Common myeloid progenitor, CD34-positive (primary cell): ENCODE measurements around the gene A2ML1.
"Not testable (repeated sequence)": the region's sequence is repeated elsewhere in the genome, so short reads cannot be mapped to it uniquely, and the experiment has no call there.

Experiments
- CTCF ChIA-PET: fragments of 350-600 bp; sonication (Branson Sonifier 250); formaldehyde crosslinking; loops from one replicate; lab custom pipeline; 2021; ENCODE audit warnings: antibody characterized with exemption; lab: Charles Lee
- POLR2A ChIA-PET: fragments of 350-600 bp; sonication (Branson Sonifier 250); formaldehyde crosslinking; loops from one replicate; lab custom pipeline; 2021; ENCODE audit warnings: antibody characterized with exemption; lab: Charles Lee
- DNase-seq, 3 donors: peaks; one replicate each; pipeline versions ENCODE4 v3.0.0 to v3.0.0-alpha.2; 2013
- H3K27ac ChIP-seq, 2 experiments: 1 replicate in 1 of 2; 2 replicates in 1 of 2; pipeline ENCODE4 v1.7.0; 2013; ENCODE audit warnings: inconsistent platforms in 2 of 2, low read length in 2 of 2, mild to moderate bottlenecking in 2 of 2, low read depth in 1 of 2, moderate library complexity in 1 of 2; ENCODE audit not compliant: severe bottlenecking in 2 of 2, insufficient read depth in 1 of 2, poor library complexity in 1 of 2
- H3K27me3 ChIP-seq, 5 experiments: replicated peaks in 2 of 5; 1 replicate in 3 of 5; 2 replicates in 2 of 5; pipeline versions ENCODE4 v1.6.1 to v1.7.0; 2013; ENCODE audit warnings: low read length in 4 of 5, mild to moderate bottlenecking in 2 of 5, moderate library complexity in 2 of 5, inconsistent platforms in 1 of 5; ENCODE audit not compliant: insufficient read depth in 5 of 5, control insufficient read depth in 4 of 5
- H3K36me3 ChIP-seq, 4 experiments: 1 replicate in 2 of 4; 2 replicates in 2 of 4; pipeline versions ENCODE4 v1.6.1 to v1.7.0; 2013; ENCODE audit warnings: low read length in 3 of 4, control low read depth in 1 of 4, mild to moderate bottlenecking in 1 of 4; ENCODE audit not compliant: control insufficient read depth in 4 of 4, insufficient read depth in 4 of 4
- H3K4me1 ChIP-seq, 4 experiments: 1 replicate in 3 of 4; 2 replicates in 1 of 4; pipeline versions ENCODE4 v1.6.1 to v1.7.1; 2013; ENCODE audit warnings: low read length in 3 of 4, mild to moderate bottlenecking in 3 of 4, control low read depth in 1 of 4, inconsistent platforms in 1 of 4, moderate library complexity in 1 of 4; ENCODE audit not compliant: control insufficient read depth in 4 of 4, insufficient read depth in 4 of 4; ENCODE audit errors: control extremely low read depth in 1 of 4
- H3K4me3 ChIP-seq, 7 experiments: 1 replicate in 4 of 7; 2 replicates in 3 of 7; pipeline versions ENCODE4 v1.5.1 to v1.7.0; 2013; ENCODE audit warnings: mild to moderate bottlenecking in 7 of 7, low read length in 6 of 7, moderate library complexity in 6 of 7, inconsistent platforms in 2 of 7, low read depth in 2 of 7, control low read depth in 1 of 7; ENCODE audit not compliant: insufficient read depth in 4 of 7, control insufficient read depth in 1 of 7; ENCODE audit errors: extremely low read depth in 1 of 7
- H3K9me3 ChIP-seq, 5 experiments: 1 replicate in 4 of 5; 2 replicates in 1 of 5; pipeline versions ENCODE4 v1.6.1 to v1.7.1; 2013; ENCODE audit warnings: low read length in 4 of 5, mild to moderate bottlenecking in 2 of 5, inconsistent platforms in 1 of 5, low read depth in 1 of 5, moderate library complexity in 1 of 5; ENCODE audit not compliant: control insufficient read depth in 4 of 5, insufficient read depth in 2 of 5; ENCODE audit errors: control extremely low read depth in 1 of 5
- WGBS: methylation state at CpG from one replicate; pipeline ENCODE4 v1.1.5; 2013; ENCODE audit not compliant: insufficient coverage; 5-methylcytosine and 5-hydroxymethylcytosine counted together

A2ML1 gene

DNA sequence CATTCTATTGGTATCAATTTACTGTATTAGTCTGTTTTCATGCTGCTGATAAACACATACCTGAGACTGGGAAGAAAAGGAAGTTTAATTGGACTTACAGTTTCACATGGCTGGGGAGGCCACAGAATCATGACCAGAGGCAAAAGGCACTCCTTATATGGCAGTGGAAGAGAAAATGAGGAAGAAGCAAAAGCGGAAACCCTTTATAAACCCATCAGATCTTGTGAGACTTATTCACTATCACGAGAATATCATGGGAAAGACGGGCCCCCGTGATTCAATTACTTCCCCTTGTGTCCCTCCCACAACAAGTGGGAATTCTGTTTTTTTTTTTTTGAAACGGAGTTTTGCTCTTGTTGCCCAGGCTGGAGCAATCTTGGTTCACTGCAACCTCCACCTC, 80.3 kb downstream of the A2ML1 start:
- CTCF ChIA-PET, H3K4me3 ChIP-seq, H3K27ac ChIP-seq, H3K36me3 ChIP-seq, POLR2A ChIA-PET: not testable (repeated sequence)
- Histone ChIP-seq H3K4me1 (peaks cover 0 to 19% (median 6%) of the 10 kb centered on the region in 4 experiments), H3K27me3 (peaks cover 0 to 29% (median 11%) of the 10 kb centered on the region in 5 experiments), H3K9me3 (peaks cover 0 to 14% (median 0%) of the 10 kb centered on the region in 5 experiments)
- 3% methylated on average over 4 of the region's 5 CpGs for WGBS
- DNase-seq = peak; percentile 40 to 77 (median 69)

DNA sequence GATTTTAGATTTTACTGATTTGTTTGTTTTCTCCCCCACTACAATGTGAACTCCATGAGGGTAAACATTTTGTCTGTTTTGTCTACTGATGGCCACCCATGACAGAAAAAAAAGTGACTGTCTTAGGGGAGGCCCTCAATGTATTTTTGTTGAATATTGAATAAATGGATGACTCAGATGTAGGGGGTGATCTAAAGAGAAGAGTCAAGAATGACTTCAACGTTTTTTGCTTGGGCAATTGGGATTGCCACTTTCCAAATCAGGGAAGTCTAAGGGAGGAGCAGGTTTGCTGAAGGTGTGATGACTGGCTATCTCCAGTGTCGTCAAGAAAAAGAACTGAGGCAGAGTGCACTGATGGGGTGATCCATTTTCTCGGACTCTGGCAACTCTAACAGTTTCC, 81.2 kb downstream of the A2ML1 start:
- DNase-seq = no peak
- no peak overlapping the region for H3K27ac ChIP-seq
- ChIA-PET CTCF (no interaction called here), POLR2A (no interaction called here)
- peaks cover 0 to 14% (median 0%) of the 10 kb centered on the region in 5 experiments for H3K9me3 ChIP-seq
- H3K4me3 ChIP-seq = no peak overlapping the region
- 83% methylated on average over 2 of the region's 3 CpGs for WGBS
- no peaks in the 10 kb centered on the region for H3K36me3 ChIP-seq
- peaks cover 0 to 19% (median 6%) of the 10 kb centered on the region in 4 experiments for H3K4me1 ChIP-seq
- H3K27me3 ChIP-seq = peaks cover 0 to 31% (median 11%) of the 10 kb centered on the region in 5 experiments

DNA sequence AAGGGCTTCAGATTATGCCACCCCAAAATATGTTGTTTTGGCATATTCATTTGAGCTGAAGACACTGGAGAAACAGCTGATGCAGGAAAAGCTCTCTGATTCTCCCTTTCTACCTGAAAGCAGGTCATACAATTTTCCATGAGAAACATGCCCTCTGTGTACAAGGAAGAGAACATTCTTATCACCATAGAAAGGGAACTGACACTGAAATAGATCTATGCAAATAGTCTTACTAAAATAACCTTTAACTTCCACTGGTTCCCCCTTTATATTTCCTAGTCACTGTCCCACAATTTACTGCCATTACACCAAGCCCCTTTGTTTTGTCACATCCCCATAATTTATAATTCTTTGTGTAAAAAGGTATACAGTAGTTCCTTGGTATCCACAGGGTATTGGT, 82.2 kb downstream of the A2ML1 start:
- peaks cover 0 to 31% (median 11%) of the 10 kb centered on the region in 5 experiments for H3K27me3 ChIP-seq
- H3K4me3 ChIP-seq = no peak overlapping the region
- DNase-seq = no peak
- POLR2A ChIA-PET = no interaction called here
- H3K36me3 ChIP-seq = no peaks in the 10 kb centered on the region
- CTCF ChIA-PET = interaction anchor here (1.5 kb wide), 1 partner anchor 145 kb away, joined by 3 read pairs; no protein-coding TSS in a partner anchor
- H3K27ac ChIP-seq = no peak overlapping the region
- peaks cover 0 to 19% (median 6%) of the 10 kb centered on the region in 4 experiments for H3K4me1 ChIP-seq
- peaks cover 0 to 11% (median 0%) of the 10 kb centered on the region in 5 experiments for H3K9me3 ChIP-seq

DNA sequence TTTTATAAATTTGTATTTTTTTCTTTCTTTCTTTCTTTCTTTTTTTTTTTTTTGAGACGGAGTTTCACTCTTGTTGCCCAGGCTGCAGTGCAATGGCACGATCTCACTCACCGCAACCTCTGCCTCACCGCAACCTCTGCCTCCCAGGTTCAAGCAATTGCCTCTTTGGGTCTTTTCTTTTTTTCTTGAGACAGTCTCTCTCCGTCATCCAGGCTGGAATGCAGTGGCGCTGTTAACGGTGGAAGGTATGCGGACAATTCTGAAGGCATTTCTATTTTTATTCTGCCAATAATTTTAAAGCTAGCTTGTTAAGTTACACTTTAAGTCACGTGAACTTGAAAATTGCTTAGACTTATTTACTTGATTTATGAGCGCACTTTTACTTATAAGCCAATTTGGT, 83.1 kb downstream of the A2ML1 start:
- Histone ChIP-seq H3K9me3 (peaks cover 0 to 11% (median 0%) of the 10 kb centered on the region in 5 experiments), H3K36me3 (no peaks in the 10 kb centered on the region), H3K4me1 (peaks cover 0 to 19% (median 6%) of the 10 kb centered on the region in 4 experiments), H3K4me3 (no peak overlapping the region), H3K27ac (no peak overlapping the region), H3K27me3 (peaks cover 0 to 31% (median 11%) of the 10 kb centered on the region in 5 experiments)
- 100% methylated on average over 1 of the region's 10 CpGs for WGBS
- POLR2A ChIA-PET = no interaction called here
- CTCF ChIA-PET = interaction anchor here (1.5 kb wide), 1 partner anchor 144 kb away, joined by 3 read pairs; no protein-coding TSS in a partner anchor
- no peak for DNase-seq

DNA sequence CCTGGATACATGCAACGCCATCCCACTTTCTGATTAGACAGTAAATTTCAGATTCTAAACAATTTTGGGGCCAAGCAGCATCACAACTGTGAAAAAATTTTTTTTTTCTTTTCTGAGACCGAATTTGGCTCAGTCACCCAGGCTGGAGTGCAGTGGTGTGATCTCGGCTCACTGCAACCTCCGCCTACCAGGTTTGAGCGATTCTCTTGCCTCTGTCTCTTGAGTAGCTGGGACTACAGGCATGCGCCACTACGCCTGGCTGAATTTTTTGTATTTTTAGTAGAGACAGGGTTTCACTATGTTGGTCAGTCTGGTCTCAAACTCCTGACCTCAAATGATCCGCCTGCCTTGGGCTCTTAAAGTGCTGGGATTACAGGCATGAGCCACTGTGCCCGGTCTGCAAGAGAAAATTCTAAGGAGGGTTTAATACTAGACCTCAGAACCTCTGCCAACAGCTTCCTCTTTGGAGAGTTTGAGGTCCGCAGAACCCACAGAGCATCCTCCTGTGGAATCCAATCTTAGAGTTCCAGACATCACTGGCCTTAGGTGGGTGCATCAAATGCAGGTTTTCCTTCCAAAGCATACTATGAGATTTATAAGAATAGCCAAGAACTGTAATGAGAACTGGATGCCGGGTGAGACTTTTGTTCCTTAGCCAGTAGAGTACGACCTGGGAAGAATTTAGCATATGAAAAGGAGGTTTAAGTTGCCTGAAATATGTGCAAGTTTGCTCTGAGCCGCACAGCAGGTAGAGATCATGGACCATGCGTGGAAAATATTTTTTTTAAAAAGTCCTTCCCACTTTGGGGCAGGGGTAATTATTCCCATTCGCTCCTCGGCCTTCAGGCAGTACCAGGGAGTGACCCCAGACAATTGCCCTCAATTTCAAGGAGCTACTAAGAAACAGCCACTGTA, 84.1 kb downstream of the A2ML1 start:
- H3K36me3 ChIP-seq = no peaks in the 10 kb centered on the region
- ChIA-PET CTCF (interaction anchor here (1.0 to 1.4 kb wide), 2 partner anchors 16 to 132 kb away, joined by 3 to 6 read pairs; no protein-coding TSS in a partner anchor), POLR2A (no interaction called here)
- peaks cover 0 to 5% (median 0%) of the 10 kb centered on the region in 5 experiments for H3K9me3 ChIP-seq
- peak; percentile 36 to 78 (median 76) for DNase-seq
- H3K4me3 ChIP-seq = no peak overlapping the region
- H3K27ac ChIP-seq = no peak overlapping the region
- H3K27me3 ChIP-seq = peaks cover 0 to 31% (median 11%) of the 10 kb centered on the region in 5 experiments
- 66% methylated on average over 11 of the region's 16 CpGs for WGBS
- peaks cover 0 to 19% (median 6%) of the 10 kb centered on the region in 4 experiments for H3K4me1 ChIP-seq

DNA sequence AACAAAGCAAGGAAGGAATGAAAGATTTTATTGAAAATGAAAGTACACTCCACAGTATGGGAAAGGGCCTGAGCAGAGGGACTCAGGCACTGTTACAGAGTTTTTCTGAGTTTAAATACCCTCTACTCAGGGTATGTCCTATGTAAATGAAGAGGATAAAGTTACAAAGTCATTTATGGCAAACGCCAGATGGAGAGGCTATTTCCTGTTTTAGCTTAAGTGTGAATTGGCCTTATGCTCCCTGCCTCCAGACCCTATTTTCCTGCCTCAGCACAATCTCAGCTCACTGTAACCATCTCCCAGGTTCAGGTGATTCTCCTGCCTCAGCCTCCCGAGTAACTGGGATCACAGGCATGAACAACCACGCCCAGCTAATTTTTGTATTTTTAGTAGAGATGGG, 85.1 kb downstream of the A2ML1 start:
- Histone ChIP-seq H3K4me3 (no peak overlapping the region), H3K27ac (no peak overlapping the region), H3K9me3 (peaks cover 0 to 4% (median 0%) of the 10 kb centered on the region in 5 experiments), H3K4me1 (peaks cover 0 to 19% (median 6%) of the 10 kb centered on the region in 4 experiments), H3K27me3 (peaks cover 0 to 31% (median 11%) of the 10 kb centered on the region in 5 experiments), H3K36me3 (no peaks in the 10 kb centered on the region)
- 67% methylated on average over 3 of the region's 3 CpGs for WGBS
- peak in 2 of 3 donors; percentile 28 to 32 for DNase-seq
- ChIA-PET POLR2A (interaction anchor here (0.7 kb wide), 1 partner anchor 219 kb away, joined by 3 read pairs; no protein-coding TSS in a partner anchor), CTCF (interaction anchor here (1.4 kb wide), 1 partner anchor 17 kb away, joined by 6 read pairs; no protein-coding TSS in a partner anchor)
